Measurements from ENCODE around the gene MYH11.

DNA sequence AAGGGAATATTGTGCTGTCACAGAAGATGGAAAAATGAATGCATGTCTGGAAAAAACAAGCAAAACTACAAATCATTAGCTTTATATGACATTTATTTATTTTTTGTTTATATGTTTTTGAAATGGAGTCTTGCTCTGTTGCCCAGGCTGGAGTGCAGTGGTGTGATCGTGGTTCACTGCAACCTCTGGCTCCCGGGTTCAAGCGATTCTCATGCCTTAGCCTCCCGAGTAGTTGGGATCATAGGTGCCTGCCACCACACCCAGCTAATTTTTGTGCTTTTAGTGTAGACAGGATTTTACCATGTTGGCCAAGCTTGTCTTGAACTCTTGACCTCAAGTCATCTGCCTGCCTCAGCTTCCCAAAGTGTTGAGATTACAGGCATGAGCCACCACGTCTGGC lies 198.3 kb downstream of the MYH11 start:
- TF ChIP-seq FOXM1 (IDR thresholded peaks at IDR 0.05; ENCODE audit: borderline replicate concordance, low read depth): no peak
- no peak for TF ChIP-seq ZBTB7A (IDR thresholded peaks at IDR 0.05; ENCODE audit: low read depth)
- TF ChIP-seq, protein P1, sequence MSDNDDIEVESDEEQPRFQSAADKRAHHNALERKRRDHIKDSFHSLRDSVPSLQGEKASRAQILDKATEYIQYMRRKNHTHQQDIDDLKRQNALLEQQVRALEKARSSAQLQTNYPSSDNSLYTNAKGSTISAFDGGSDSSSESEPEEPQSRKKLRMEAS (IDR thresholded peaks at IDR 0.05): no peak
- no peak for TF ChIP-seq EGR1 (IDR thresholded peaks at IDR 0.05)
- TF ChIP-seq, protein P2, sequence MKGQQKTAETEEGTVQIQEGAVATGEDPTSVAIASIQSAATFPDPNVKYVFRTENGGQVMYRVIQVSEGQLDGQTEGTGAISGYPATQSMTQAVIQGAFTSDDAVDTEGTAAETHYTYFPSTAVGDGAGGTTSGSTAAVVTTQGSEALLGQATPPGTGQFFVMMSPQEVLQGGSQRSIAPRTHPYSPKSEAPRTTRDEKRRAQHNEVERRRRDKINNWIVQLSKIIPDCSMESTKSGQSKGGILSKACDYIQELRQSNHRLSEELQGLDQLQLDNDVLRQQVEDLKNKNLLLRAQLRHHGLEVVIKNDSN (IDR thresholded peaks at IDR 0.05): no peak
- TF ChIP-seq, protein P3, sequence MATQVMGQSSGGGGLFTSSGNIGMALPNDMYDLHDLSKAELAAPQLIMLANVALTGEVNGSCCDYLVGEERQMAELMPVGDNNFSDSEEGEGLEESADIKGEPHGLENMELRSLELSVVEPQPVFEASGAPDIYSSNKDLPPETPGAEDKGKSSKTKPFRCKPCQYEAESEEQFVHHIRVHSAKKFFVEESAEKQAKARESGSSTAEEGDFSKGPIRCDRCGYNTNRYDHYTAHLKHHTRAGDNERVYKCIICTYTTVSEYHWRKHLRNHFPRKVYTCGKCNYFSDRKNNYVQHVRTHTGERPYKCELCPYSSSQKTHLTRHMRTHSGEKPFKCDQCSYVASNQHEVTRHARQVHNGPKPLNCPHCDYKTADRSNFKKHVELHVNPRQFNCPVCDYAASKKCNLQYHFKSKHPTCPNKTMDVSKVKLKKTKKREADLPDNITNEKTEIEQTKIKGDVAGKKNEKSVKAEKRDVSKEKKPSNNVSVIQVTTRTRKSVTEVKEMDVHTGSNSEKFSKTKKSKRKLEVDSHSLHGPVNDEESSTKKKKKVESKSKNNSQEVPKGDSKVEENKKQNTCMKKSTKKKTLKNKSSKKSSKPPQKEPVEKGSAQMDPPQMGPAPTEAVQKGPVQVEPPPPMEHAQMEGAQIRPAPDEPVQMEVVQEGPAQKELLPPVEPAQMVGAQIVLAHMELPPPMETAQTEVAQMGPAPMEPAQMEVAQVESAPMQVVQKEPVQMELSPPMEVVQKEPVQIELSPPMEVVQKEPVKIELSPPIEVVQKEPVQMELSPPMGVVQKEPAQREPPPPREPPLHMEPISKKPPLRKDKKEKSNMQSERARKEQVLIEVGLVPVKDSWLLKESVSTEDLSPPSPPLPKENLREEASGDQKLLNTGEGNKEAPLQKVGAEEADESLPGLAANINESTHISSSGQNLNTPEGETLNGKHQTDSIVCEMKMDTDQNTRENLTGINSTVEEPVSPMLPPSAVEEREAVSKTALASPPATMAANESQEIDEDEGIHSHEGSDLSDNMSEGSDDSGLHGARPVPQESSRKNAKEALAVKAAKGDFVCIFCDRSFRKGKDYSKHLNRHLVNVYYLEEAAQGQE (IDR thresholded peaks at IDR 0.05; ENCODE audit: low read depth): no peak
- no peak for TF ChIP-seq EP300 (IDR thresholded peaks at IDR 0.05; ENCODE audit: borderline replicate concordance)
- TF ChIP-seq RAD21 (IDR thresholded peaks at IDR 0.05; ENCODE audit: low read depth): no peak
- TF ChIP-seq TCF12 (IDR thresholded peaks at IDR 0.05; ENCODE audit: low read depth): no peak

Data from Ishikawa (cell line).